Upper lobe of left lung (tissue), 4 donors: ENCODE data around the gene PPP1R13L.

Source experiments
- CTCF ChIP-seq, 6 experiments: fragments of 450-650 bp in 4 of 6; fragments of 200-600 bp in 2 of 6; sonication (generic) in 2 of 6; IDR thresholded peaks; one replicate each; pipeline ENCODE4 v1.5.1; 2016 to 2019; ENCODE audit warnings: antibody characterized with exemption in 6 of 6
- EP300 ChIP-seq, 4 donors: sonication (generic); formaldehyde crosslinking; IDR thresholded peaks; one replicate each; pipeline ENCODE4 v1.5.1; 2017; ENCODE audit warnings: antibody characterized with exemption in 4 of 4, control low read depth in 2 of 4
- POLR2A ChIP-seq, 4 donors: fragments of 450-650 bp; IDR thresholded peaks; one replicate each; pipeline ENCODE4 v1.5.1; 2016 to 2017; ENCODE audit warnings: antibody characterized with exemption in 4 of 4, mild to moderate bottlenecking in 2 of 4
- POLR2AphosphoS5 ChIP-seq, 2 donors: sonication (generic); formaldehyde crosslinking; IDR thresholded peaks; one replicate each; pipeline ENCODE4 v1.5.1; 2017; ENCODE audit warnings: antibody characterized with exemption in 2 of 2

DNA sequence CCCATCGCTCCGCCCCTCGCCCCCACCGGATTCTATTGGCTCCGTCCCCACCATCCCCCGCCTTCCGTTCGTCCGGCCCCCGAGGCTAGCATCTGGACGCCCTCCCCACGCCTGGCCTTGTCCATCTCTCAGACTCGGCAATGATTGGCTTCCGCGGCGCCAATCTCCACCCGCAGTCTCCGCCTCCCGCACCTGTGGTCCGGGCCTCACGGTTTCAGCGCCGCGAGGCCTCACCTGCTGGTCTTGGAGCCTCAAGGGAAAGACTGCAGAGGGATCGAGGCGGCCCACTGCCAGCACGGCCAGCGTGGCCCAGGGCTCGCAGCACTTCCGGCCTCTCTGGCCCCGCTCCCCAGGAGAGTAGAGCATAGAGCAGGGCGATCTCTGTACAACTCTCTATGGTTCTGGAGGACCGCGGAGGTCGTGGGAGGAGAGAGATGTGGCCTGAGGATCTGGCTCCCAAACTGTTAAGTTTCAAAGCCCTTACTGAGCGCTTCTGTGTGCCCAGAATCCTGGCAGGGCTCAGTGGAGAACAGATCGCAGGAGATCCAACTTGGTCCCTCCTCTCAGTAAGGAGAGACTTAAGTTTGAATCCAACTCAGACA lies 18.8 kb upstream of the PPP1R13L start, which contains the start of gene ERCC1:
- TF ChIP-seq POLR2AphosphoS5 (IDR thresholded peaks at IDR 0.05) (peak; percentile 77 to 85), CTCF (IDR thresholded peaks at IDR 0.05) (no peak), POLR2A (IDR thresholded peaks at IDR 0.05) (peak in 3 of 4 donors; percentile 20 to 81 (median 27)), EP300 (IDR thresholded peaks at IDR 0.05) (peak in 1 of 4 donors; percentile 54)
